ENCODE measurements around the gene SNX11.

SNX11 gene

DNA sequence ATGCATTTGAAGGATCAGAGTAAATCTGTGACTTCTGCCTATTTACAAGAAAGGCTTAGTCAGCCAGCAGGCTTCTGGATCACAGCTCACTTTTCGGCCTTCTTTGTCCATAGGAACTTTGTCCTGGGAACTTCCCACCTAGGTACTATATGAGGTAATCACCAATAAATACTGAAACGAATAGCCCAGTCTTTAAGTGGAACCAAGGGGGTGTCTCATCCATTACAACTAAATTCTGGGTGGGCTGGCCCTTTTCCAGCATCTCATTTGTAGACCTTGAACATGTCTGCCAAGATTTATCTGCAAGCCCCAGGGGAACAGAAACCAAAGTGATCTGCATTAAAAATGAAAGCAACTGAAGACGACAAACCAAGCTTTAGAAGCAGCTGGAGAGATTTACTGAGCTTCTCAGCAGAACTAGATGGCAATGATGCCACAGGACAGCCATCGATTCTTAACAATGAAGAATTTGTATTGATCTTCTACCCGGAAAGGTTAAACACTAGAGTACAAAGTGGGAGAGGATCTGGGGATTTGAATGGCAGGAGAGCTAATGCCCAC, 55.5 kb downstream of the SNX11 start:
- no peak for DNase-seq

DNA sequence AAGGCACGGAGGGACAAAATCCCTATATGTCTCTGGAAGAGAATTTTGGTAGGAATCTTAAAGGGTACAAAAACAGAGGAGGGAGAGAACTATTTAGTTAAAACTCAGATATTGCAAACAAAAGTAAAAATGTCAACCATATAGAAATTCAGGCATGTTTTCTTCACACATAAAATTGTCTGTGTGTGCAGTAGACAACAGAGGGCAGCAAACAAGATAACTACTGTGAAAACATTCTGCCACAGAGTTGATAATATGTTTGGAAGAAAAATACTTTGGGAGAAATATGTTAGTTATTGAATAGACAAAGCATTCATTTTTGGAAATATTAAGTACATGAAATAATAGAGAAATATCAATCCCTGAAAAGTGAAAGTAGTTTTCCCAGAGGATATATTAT, 56.2 kb downstream of the SNX11 start:
- DNase-seq, result no peak

DNA sequence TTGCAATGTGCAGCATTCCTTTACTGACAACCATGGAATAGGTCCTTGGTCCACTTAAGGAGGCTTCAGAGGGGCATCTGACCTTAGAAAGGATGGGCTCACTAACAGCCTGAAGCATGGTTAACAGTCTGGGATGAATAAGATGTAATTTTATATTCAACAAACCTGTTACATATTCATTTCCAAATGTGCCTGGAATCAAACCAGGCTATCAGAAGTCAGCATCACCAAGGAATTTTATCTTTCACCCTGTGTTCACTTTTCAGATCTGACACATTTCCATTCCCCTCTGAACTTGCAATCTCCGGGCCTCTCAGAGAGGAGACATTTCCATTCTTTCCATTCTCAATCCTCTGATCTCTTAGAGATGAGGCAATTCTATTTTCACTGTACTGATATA, 62.4 kb downstream of the SNX11 start:
- DNase-seq, result no peak

Measured in SW 1271 (cell line).